ENCODE results near the gene IFT57. TPM values are rescaled to one million over a fixed set of nuclear protein-coding genes. Genes with fewer than 3 reads are reported as not detected.

Gene IFT57
- total and polyA plus RNA-seq, 5 donors = 14.3 to 33.8 (median 26.8) TPM

DNA sequence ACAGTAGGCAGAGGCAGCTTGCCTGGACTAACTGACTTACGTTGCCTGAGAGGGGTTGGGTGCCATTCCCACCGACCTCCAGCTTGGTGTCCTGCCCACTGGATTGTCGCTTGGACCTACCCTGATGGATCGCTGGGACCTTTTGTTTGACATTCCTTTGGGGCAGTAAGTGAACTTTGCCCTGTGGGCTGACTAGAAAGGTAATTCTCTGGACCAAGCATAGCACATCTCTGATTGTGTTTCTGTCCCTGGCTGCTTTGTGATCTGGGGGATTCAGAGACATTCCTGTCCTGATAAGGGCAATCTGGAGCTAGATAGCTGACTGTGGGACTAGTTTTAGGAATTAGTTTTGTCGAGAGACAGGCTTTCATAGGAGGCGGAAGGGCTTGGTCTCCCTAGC is 19.5 kb upstream of the IFT57 start:
- H3K27me3 ChIP-seq (ENCODE audit: control insufficient read depth, insufficient read depth) = no peaks in the 10 kb centered on the region
- no peaks in the 10 kb centered on the region for H3K4me1 ChIP-seq (ENCODE audit: control insufficient read depth, insufficient read depth, low read length)
- ATAC-seq (no peak), DNase-seq (no peak)
- no peak overlapping the region for H3K4me3 ChIP-seq (ENCODE audit: low read length)
- no peak overlapping the region for H3K27ac ChIP-seq (ENCODE audit: low read length)
- intact Hi-C loops (cut with DNase I) = no loop called here
- no peaks in the 10 kb centered on the region for H3K9me3 ChIP-seq (ENCODE audit: control insufficient read depth, low read length)
- 64% methylated on average over 6 of the region's 6 CpGs for WGBS

DNA sequence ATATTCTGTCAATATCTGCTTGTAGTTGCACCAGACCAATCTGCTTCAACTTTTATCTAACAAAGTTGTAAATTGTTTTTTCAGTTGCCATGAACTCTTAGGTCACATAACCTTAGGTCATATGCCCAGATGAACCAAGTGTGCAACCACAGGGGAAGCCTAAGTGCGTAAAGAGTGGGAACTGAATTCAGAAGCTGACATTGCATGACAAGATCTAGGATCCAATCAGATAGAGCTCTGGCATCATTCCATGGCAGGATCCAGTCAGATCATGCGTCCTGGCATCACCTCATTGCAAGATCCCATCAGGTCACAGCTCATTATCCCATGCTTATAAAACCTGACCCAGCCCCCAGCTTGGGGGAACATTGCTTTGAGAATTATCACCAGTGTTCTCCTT is 18.9 kb upstream of the IFT57 start:
- intact Hi-C loops (cut with DNase I) = no loop called here
- 73% methylated on average over 2 of the region's 2 CpGs for WGBS
- DNase-seq (no peak), ATAC-seq (no peak)
- no peaks in the 10 kb centered on the region for H3K27me3 ChIP-seq (ENCODE audit: control insufficient read depth, insufficient read depth)
- H3K4me3 ChIP-seq (ENCODE audit: low read length) = no peak overlapping the region
- no peak overlapping the region for H3K27ac ChIP-seq (ENCODE audit: low read length)
- H3K4me1 ChIP-seq (ENCODE audit: control insufficient read depth, insufficient read depth, low read length) = no peaks in the 10 kb centered on the region
- H3K9me3 ChIP-seq (ENCODE audit: control insufficient read depth, low read length) = no peaks in the 10 kb centered on the region

DNA sequence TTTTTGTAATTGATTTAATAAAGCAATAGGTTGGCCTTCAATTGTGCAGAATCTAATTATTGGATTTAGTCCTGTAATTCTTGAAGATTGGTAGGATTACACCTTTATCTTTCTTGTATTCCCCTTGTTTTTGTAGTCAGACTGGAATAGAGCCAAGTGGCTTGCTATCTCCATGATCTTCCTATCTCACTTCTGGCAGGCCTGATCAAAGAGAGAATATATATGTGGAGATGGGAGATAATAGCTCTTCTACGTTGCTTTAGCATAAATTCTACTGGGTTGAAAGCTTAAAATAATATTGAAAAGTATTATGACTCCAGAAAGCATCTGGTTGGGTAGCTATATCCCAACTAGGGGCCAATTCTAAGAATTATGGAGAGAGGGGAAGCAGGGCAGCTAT is 16.9 kb upstream of the IFT57 start:
- DNase-seq (no peak), ATAC-seq (no peak)
- intact Hi-C loops (cut with DNase I) = no loop called here
- H3K27me3 ChIP-seq (ENCODE audit: control insufficient read depth, insufficient read depth) = no peaks in the 10 kb centered on the region
- H3K27ac ChIP-seq (ENCODE audit: low read length) = no peak overlapping the region
- no peaks in the 10 kb centered on the region for H3K4me1 ChIP-seq (ENCODE audit: control insufficient read depth, insufficient read depth, low read length)
- 59% methylated on average over 1 of the region's 1 CpG for WGBS
- H3K9me3 ChIP-seq (ENCODE audit: control insufficient read depth, low read length) = no peaks in the 10 kb centered on the region
- no peak overlapping the region for H3K4me3 ChIP-seq (ENCODE audit: low read length)

DNA sequence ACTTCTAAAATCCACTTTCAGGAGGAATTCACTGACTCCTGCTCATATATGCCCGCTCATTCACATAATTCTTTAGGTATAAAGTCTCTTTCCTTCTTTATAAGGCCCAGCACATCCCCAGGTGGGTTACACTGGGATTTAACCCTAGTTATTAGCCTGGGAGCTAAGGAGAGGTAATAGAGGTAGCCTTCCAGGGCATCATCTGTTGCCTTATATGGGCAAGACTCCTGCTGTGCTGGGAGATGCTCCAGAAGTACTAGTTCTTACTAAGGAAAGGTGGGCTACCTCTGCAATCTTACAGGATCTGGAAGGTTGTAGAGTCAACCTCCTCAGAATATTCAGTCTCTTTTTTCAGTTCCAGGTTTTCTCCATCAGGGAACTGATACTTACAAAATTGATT is 13.1 kb upstream of the IFT57 start:
- intact Hi-C loops (cut with DNase I) = no loop called here
- no peaks in the 10 kb centered on the region for H3K27me3 ChIP-seq (ENCODE audit: control insufficient read depth, insufficient read depth)
- no peak overlapping the region for H3K27ac ChIP-seq (ENCODE audit: low read length)
- WGBS = 97% methylated on average over 1 of the region's 1 CpG
- no peaks in the 10 kb centered on the region for H3K4me1 ChIP-seq (ENCODE audit: control insufficient read depth, insufficient read depth, low read length)
- H3K4me3 ChIP-seq (ENCODE audit: low read length) = no peak overlapping the region
- ATAC-seq (no peak), DNase-seq (no peak)
- H3K9me3 ChIP-seq (ENCODE audit: control insufficient read depth, low read length) = no peaks in the 10 kb centered on the region

DNA sequence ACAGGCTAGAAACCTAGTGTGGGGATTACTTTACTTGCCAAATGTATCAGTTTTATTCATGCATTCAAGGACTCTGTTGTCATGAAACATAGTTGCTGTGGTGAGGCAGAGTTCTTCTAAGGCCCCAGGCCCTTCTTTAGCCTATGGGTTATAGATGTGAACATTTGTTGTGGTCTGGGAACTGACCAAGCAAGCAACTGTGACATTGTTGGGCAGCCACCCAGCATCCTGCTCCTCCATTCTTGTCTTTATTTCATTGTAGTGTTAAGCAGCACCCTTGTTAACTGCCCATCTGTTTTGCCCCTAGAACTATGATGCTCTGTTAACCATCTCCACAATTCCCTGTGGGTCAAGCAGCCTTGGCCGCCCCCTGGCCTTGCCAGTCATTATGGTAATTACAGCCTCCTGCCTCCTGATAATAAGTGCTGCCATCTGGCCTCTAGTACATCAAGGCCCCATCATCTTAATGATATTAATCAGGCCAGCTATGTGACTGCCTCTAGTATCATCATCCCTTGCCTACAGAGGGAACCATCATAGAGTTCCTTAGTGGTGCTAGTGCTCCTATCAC is 12.2 kb upstream of the IFT57 start:
- Histone ChIP-seq H3K27ac (ENCODE audit: low read length) (no peak overlapping the region), H3K4me1 (ENCODE audit: control insufficient read depth, insufficient read depth, low read length) (no peaks in the 10 kb centered on the region), H3K4me3 (ENCODE audit: low read length) (no peak overlapping the region), H3K9me3 (ENCODE audit: control insufficient read depth, low read length) (no peaks in the 10 kb centered on the region), H3K27me3 (ENCODE audit: control insufficient read depth, insufficient read depth) (no peaks in the 10 kb centered on the region)
- 100% methylated on average over 1 of the region's 1 CpG for WGBS
- ATAC-seq (no peak), DNase-seq (no peak)
- intact Hi-C loops (cut with DNase I) = no loop called here

DNA sequence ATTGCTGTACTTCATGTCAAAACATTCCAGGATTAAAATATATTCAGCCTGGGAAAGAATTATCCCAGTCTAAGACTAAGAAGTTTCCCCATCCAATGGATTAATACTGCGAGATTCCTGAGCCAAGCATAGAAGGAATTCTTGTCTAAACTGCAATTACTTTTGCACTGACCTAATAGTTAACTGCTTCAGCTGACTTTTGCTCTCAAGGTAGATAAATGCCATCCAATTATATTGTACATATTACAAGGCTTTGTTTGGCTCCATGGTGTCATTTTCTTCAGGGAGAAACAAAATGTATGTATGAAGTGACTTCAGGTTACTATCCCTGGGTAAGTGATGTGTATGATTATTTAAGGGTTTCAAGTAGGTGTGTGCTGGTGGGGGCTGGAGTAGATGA is 6.1 kb upstream of the IFT57 start:
- intact Hi-C loops (cut with DNase I) = loop anchor here in 1 of 4 donors (10.0 kb wide), 1 partner anchor 303 kb away; no protein-coding TSS in a partner anchor
- Histone ChIP-seq H3K27ac (ENCODE audit: low read length) (no peak overlapping the region), H3K27me3 (ENCODE audit: control insufficient read depth, insufficient read depth) (no peaks in the 10 kb centered on the region), H3K4me3 (ENCODE audit: low read length) (no peak overlapping the region), H3K4me1 (ENCODE audit: control insufficient read depth, insufficient read depth, low read length) (no peaks in the 10 kb centered on the region), H3K9me3 (ENCODE audit: control insufficient read depth, low read length) (no peaks in the 10 kb centered on the region)
- 93% methylated on average over 1 of the region's 1 CpG for WGBS
- no peak for DNase-seq
- ATAC-seq = no peak

DNA sequence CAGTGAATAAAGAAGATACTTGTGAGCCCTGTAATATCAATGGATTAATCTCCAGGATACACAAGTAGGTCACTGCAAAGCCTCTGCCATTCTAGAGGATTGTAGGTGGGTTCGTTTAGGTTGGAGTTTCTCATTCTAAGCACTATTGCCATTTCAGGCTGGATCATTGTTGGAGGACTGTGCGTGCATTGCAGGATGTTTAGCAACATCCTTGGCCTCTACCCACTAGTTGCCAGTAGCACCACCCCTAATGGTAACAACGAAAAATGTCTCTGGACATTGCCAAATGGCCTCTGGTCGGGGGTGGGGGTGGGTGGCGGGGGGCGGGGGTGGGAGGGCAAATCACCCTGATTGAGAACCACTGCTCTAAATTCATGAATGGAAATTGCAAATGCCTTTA is 4.9 kb upstream of the IFT57 start:
- Histone ChIP-seq H3K27ac (ENCODE audit: low read length) (no peak overlapping the region), H3K9me3 (ENCODE audit: control insufficient read depth, low read length) (no peaks in the 10 kb centered on the region), H3K4me1 (ENCODE audit: control insufficient read depth, insufficient read depth, low read length) (no peaks in the 10 kb centered on the region), H3K27me3 (ENCODE audit: control insufficient read depth, insufficient read depth) (no peaks in the 10 kb centered on the region), H3K4me3 (ENCODE audit: low read length) (no peak overlapping the region)
- DNase-seq (no peak), ATAC-seq (no peak)
- intact Hi-C loops (cut with DNase I) = loop anchor here in 1 of 4 donors (10.0 kb wide), 1 partner anchor 302 kb away; no protein-coding TSS in a partner anchor
- WGBS = 81% methylated on average over 6 of the region's 6 CpGs

DNA sequence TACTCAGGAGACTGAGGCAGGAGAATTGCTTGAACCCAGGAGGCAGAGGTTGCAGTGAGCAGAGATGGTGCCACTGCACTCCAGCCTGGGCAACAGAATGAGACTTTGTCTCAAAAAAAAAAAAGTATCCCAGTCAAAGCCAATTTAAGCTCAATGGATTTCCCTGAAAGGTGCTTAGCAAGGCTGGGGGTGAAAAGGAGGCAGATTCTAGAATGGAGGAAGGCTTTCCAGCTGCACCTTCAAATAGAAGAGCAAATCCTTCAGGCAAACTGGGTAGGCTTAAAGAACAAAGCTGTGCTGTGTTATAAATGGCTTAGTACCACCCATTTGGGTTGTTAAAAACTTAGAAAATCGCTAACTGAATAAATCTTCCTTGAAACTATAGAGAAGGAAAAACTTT is 3.0 kb upstream of the IFT57 start:
- ATAC-seq (no peak), DNase-seq (no peak)
- 99% methylated on average over 1 of the region's 1 CpG for WGBS
- no peaks in the 10 kb centered on the region for H3K27me3 ChIP-seq (ENCODE audit: control insufficient read depth, insufficient read depth)
- H3K9me3 ChIP-seq (ENCODE audit: control insufficient read depth, low read length) = no peaks in the 10 kb centered on the region
- no peak overlapping the region for H3K4me3 ChIP-seq (ENCODE audit: low read length)
- H3K27ac ChIP-seq (ENCODE audit: low read length) = no peak overlapping the region
- intact Hi-C loops (cut with DNase I) = loop anchor here in 1 of 4 donors (10.0 kb wide), 1 partner anchor 300 kb away; no protein-coding TSS in a partner anchor
- no peaks in the 10 kb centered on the region for H3K4me1 ChIP-seq (ENCODE audit: control insufficient read depth, insufficient read depth, low read length)

DNA sequence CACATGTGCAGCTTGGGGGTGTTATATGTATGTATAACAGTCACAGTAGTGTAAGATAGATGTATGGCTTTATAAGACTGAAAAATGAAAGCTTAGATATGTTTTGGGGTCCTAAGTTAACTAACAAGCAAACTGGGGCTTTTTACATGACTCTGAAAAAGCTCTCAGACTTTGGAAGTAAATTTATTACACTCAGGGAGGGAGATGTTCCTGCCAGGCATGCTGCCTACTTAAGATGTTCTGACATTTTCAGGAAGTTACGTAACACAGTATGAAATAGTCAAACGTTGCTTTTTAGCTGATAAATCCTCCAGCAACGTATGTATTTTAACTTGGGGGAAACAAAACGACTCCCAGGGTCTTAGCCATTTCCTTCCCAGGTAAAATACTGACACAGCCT is 1.7 kb upstream of the IFT57 start:
- 32% methylated on average over 4 of the region's 4 CpGs for WGBS
- peak in 1 of 3 donors; percentile 10 for DNase-seq
- no peak overlapping the region for H3K4me3 ChIP-seq (ENCODE audit: low read length)
- no peak for ATAC-seq
- H3K4me1 ChIP-seq (ENCODE audit: control insufficient read depth, insufficient read depth, low read length) = no peaks in the 10 kb centered on the region
- no peaks in the 10 kb centered on the region for H3K9me3 ChIP-seq (ENCODE audit: control insufficient read depth, low read length)
- no peak overlapping the region for H3K27ac ChIP-seq (ENCODE audit: low read length)
- no peaks in the 10 kb centered on the region for H3K27me3 ChIP-seq (ENCODE audit: control insufficient read depth, insufficient read depth)
- intact Hi-C loops (cut with DNase I) = loop anchor here in 1 of 4 donors (10.0 kb wide), 1 partner anchor 299 kb away; no protein-coding TSS in a partner anchor

DNA sequence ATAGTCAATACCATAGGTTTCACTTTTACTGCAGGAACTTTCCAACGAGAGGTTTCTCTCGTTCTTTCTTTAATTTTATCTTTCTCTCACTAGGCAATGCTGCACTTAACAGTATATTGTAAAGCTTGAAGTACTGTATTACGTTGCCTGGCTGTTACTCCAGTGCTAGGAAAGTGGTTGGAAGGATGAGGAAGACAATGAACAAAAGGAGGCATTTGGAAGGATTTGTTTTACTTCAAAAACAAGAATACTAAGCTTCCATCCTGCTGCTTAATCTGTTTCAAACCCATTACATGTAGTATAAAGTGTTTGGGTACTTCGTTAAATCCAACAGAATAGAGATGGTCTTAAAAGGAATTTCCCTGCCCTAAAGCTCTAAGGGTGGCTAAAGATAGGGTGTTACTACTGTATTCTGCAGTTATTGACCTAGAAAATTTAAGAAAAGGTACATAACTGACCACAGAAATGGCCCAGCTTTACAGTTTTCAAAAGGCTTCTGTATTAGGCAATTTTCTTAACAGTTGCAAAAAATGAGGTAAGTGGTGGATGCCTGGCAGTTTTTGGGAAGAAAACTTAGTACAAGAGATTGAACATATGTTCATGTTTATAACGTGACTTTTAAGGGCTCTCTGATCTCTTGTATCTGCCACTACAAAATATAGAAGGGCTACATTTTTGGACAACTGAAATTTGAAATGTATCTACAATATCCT is 785 bp upstream of the IFT57 start:
- Histone ChIP-seq H3K4me1 (ENCODE audit: control insufficient read depth, insufficient read depth, low read length) (no peaks in the 10 kb centered on the region), H3K4me3 (ENCODE audit: low read length) (peak overlapping the region; percentile 47), H3K27me3 (ENCODE audit: control insufficient read depth, insufficient read depth) (no peaks in the 10 kb centered on the region), H3K27ac (ENCODE audit: low read length) (no peak overlapping the region), H3K9me3 (ENCODE audit: control insufficient read depth, low read length) (no peaks in the 10 kb centered on the region)
- WGBS = 11% methylated on average over 5 of the region's 5 CpGs
- DNase-seq (no peak), ATAC-seq (peak; percentile 6 to 18)
- intact Hi-C loops (cut with DNase I) = loop anchor here in 1 of 4 donors (10.0 kb wide), 1 partner anchor 298 kb away; no protein-coding TSS in a partner anchor

DNA sequence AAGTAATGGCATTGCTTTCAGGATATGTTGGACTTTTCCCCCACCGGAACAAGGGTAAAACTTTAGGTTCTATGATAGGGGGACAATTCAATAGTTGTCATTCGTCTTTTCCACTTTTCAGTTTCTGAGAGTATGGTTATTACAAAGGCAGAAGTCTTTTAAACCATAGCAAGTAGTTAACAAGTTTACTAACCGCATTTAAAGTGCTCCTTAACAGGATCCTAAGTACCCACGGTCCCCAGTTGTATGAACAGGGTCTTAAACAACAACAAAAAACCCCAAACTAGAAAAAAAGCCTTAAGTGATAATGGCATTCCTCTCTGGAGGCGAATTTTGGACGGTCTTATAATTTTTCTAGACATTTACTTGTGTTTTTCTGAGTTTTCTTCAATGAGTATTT is 831 bp downstream of the IFT57 start:
- no peaks in the 10 kb centered on the region for H3K9me3 ChIP-seq (ENCODE audit: control insufficient read depth, low read length)
- intact Hi-C loops (cut with DNase I) = loop anchor here in 1 of 4 donors (10.0 kb wide), 1 partner anchor 297 kb away; no protein-coding TSS in a partner anchor
- no peak for ATAC-seq
- H3K27ac ChIP-seq (ENCODE audit: low read length) = no peak overlapping the region
- DNase-seq = no peak
- H3K27me3 ChIP-seq (ENCODE audit: control insufficient read depth, insufficient read depth) = no peaks in the 10 kb centered on the region
- 16% methylated on average over 6 of the region's 6 CpGs for WGBS
- H3K4me1 ChIP-seq (ENCODE audit: control insufficient read depth, insufficient read depth, low read length) = no peaks in the 10 kb centered on the region
- H3K4me3 ChIP-seq (ENCODE audit: low read length) = peak overlapping the region; percentile 47

Measured in right cardiac atrium (tissue), 5 donors.